ENCODE measurements around the gene RHBDL1. TPM values are rescaled to one million over a fixed set of nuclear protein-coding genes. Genes with fewer than 3 reads are reported as not detected.

Gene RHBDL1
- total and polyA plus RNA-seq, 9 of the 15 experiments (the other 6 are each of a cell fraction or from before 2014, with no cell fraction given): 0.03 to 5.6 (median 1.3) TPM; not detected in 1

GRCh38 chr16:641326-642188, 33.9 kb upstream of the RHBDL1 start, which contains the start of gene MCRIP2 (continued):
- TF ChIP-seq JUND (IDR thresholded peaks at IDR 0.05; ENCODE audit: borderline replicate concordance, low read depth, low read length): no peak
- no peak; the same call in 2 of the 3 replicates for TF ChIP-seq JUND (tag; IDR thresholded peaks at IDR 0.05; ENCODE audit: borderline replicate concordance, low read depth, low read length)
- no peak for TF ChIP-seq TRIM24 (IDR thresholded peaks at IDR 0.05)
- TF ChIP-seq ETV6 (IDR thresholded peaks at IDR 0.05; ENCODE audit: borderline replicate concordance in 1 of 2, low read depth in 2 of 2, low read length in 1 of 2): no peak
- TF ChIP-seq ETV6 (CRISPR knock-in tag; IDR thresholded peaks at IDR 0.05; ENCODE audit: borderline replicate concordance): no peak
- TF ChIP-seq ZNF134 (CRISPR knock-in tag; conservative IDR thresholded peaks at IDR 0.05): no peak
- TF ChIP-seq ZBTB17 (CRISPR knock-in tag; IDR thresholded peaks at IDR 0.05): no peak
- no peak for TF ChIP-seq RERE (CRISPR knock-in tag; IDR thresholded peaks at IDR 0.05; ENCODE audit: borderline replicate concordance)
- no peak for TF ChIP-seq ZNF143 (CRISPR knock-in tag; IDR thresholded peaks at IDR 0.05)
- TF ChIP-seq NCOA6 (IDR thresholded peaks at IDR 0.05): no peak
- TF ChIP-seq HOMEZ (CRISPR knock-in tag; IDR thresholded peaks at IDR 0.05): no peak
- TF ChIP-seq ZZZ3 (IDR thresholded peaks at IDR 0.05): no peak
- no peak for TF ChIP-seq TOE1 (IDR thresholded peaks at IDR 0.05; ENCODE audit: borderline replicate concordance)
- TF ChIP-seq TOE1 (CRISPR knock-in tag; IDR thresholded peaks at IDR 0.05; ENCODE audit: borderline replicate concordance, low read depth): no peak
- TF ChIP-seq ATF1 (CRISPR knock-in tag; IDR thresholded peaks at IDR 0.05): no peak
- TF ChIP-seq ATF1 (tag; IDR thresholded peaks at IDR 0.05): no peak; the same call in 1 of the 2 replicates
- no peak for TF ChIP-seq SAFB2 (IDR thresholded peaks at IDR 0.05; ENCODE audit: borderline replicate concordance, low read depth, low read length, severe bottlenecking)
- TF ChIP-seq ZNF274 (IDR thresholded peaks at IDR 0.05; ENCODE audit: borderline replicate concordance, low read depth, low read length): no peak
- no peak for TF ChIP-seq E2F3 (CRISPR knock-in tag; IDR thresholded peaks at IDR 0.05)
- TF ChIP-seq ZNF830 (CRISPR knock-in tag; IDR thresholded peaks at IDR 0.05): no peak
- no peak for TF ChIP-seq ZNF584 (CRISPR knock-in tag; IDR thresholded peaks at IDR 0.05; ENCODE audit: low read depth)
- no peak for TF ChIP-seq ZNF354B (CRISPR knock-in tag; IDR thresholded peaks at IDR 0.05)
- TF ChIP-seq MAX (CRISPR knock-in tag; IDR thresholded peaks at IDR 0.05): peak; percentile 71

Measured in K562 (cell line).